Esophagus squamous epithelium (tissue), 5 donors: ENCODE results near the gene ARHGAP4. TPM values are rescaled to one million over a fixed set of nuclear protein-coding genes. Genes with fewer than 3 reads are reported as not detected.
A peak's percentile ranks its signal among the peaks of the same experiment; 100 is the strongest.

Source experiments
- DNase-seq: peaks from one replicate; lab custom pipeline; 2025; lab: John Stamatoyannopoulos, UW
- H3K27ac ChIP-seq, 4 donors: fragments of 200-600 bp; sonication (generic); one replicate each; pipeline ENCODE4 v1.5.1; 2016 to 2019; ENCODE audit warnings: mild to moderate bottlenecking in 1 of 4
- H3K27me3 ChIP-seq, 4 donors: fragments of 200-600 bp; sonication (generic); 1 replicate in 3 of 4; 2 replicates in 1 of 4; pipeline versions ENCODE4 v1.5.1 to v1.6.0; 2017 to 2021; ENCODE audit warnings: antibody characterized with exemption in 1 of 4
- H3K36me3 ChIP-seq, 3 donors: fragments of 200-600 bp; sonication (generic); one replicate each; pipeline ENCODE4 v1.5.1; 2016 to 2019
- H3K4me1 ChIP-seq, 3 donors: fragments of 200-600 bp; sonication (generic); one replicate each; pipeline ENCODE4 v1.5.1; 2017 to 2019
- H3K4me3 ChIP-seq, 4 donors: fragments of 200-600 bp; sonication (generic); 1 replicate in 3 of 4; 2 replicates in 1 of 4; pipeline ENCODE4 v1.5.1; 2016 to 2019; ENCODE audit warnings: mild to moderate bottlenecking in 2 of 4, moderate library complexity in 1 of 4
- H3K9me3 ChIP-seq, 3 donors: fragments of 200-600 bp; sonication (generic); one replicate each; pipeline ENCODE4 v1.5.1; 2016 to 2019
- CTCF ChIP-seq, 6 experiments: fragments of 450-650 bp in 4 of 6; fragments of 200-600 bp in 2 of 6; sonication (generic) in 2 of 6; IDR thresholded peaks; one replicate each; pipeline ENCODE4 v1.5.1; 2016 to 2019; ENCODE audit warnings: antibody characterized with exemption in 6 of 6, mild to moderate bottlenecking in 4 of 6, moderate library complexity in 4 of 6
- POLR2A ChIP-seq, 4 donors: fragments of 450-650 bp; IDR thresholded peaks; one replicate each; pipeline ENCODE4 v1.6.1; 2017; ENCODE audit warnings: antibody characterized with exemption in 4 of 4, mild to moderate bottlenecking in 4 of 4, moderate library complexity in 3 of 4
- WGBS, 2 donors: methylation state at CpG; one replicate each; pipeline ENCODE4 v1.1.5; 2018; 5-methylcytosine and 5-hydroxymethylcytosine counted together
- intact Hi-C: fragments of 100-400 bp; cut with DNase I; formaldehyde crosslinking; loops from one replicate; pipeline ENCODE4 v1.15.0; 2022
- total RNA-seq, 4 donors: library from RNA; depleted of rRNA; stranded (reverse); fragments of >200 nt; gene quantifications; one replicate each; pipeline ENCODE4 v1.1.0, GENCODE V29; 2016
- donor health status: DM: yes; HTN: yes; CAD: no.

The ARHGAP4 gene
- total RNA-seq, 4 donors from 2014 or later: 3.9 to 18.3 (median 7.6) TPM

- WGBS, 2 donors: no CpG with 5 or more reads among the region's 44 CpGs
- no peaks in the 10 kb centered on the region for H3K9me3 ChIP-seq
- peaks cover 42 to 97% (median 51%) of the 10 kb centered on the region in 3 donors for H3K36me3 ChIP-seq
- H3K27ac ChIP-seq: peak overlapping the region in 2 of 4 donors; percentile 75 to 82
- DNase-seq: no peak
- intact Hi-C loops: no loop called here
- peak overlapping the region in 1 of 4 donors; percentile 37 for H3K4me3 ChIP-seq
- no peaks in the 10 kb centered on the region for H3K27me3 ChIP-seq
- TF ChIP-seq POLR2A (IDR thresholded peaks at IDR 0.05): no peak
- TF ChIP-seq CTCF (IDR thresholded peaks at IDR 0.05): no peak
- peaks cover 0 to 18% (median 0%) of the 10 kb centered on the region in 3 donors for H3K4me1 ChIP-seq
Observed at GRCh38 chrX:153954558-153955227, 28.6 kb upstream of the ARHGAP4 start.

GRCh38 chrX:153953892-153954557, 28.0 kb upstream of the ARHGAP4 start:
- TF ChIP-seq POLR2A (IDR thresholded peaks at IDR 0.05): no peak
- TF ChIP-seq CTCF (IDR thresholded peaks at IDR 0.05): no peak
- intact Hi-C loops: no loop called here
- DNase-seq: no peak
- Histone ChIP-seq H3K27me3 (no peaks in the 10 kb centered on the region), H3K9me3 (no peaks in the 10 kb centered on the region), H3K4me3 (peak overlapping the region in 2 of 4 donors; percentile 19 to 37), H3K4me1 (peaks cover 0 to 21% (median 0%) of the 10 kb centered on the region in 3 donors), H3K36me3 (peaks cover 39 to 97% (median 47%) of the 10 kb centered on the region in 3 donors), H3K27ac (peak overlapping the region; percentile 14 to 82 (median 72))
- 70 to 81% methylated on average over 2 to 6 of the region's 33 CpGs for WGBS, 2 donors

- H3K27me3 ChIP-seq: no peaks in the 10 kb centered on the region
- peak overlapping the region; percentile 24 to 82 (median 72) for H3K27ac ChIP-seq
Observed at GRCh38 chrX:153953342-153953830, 27.3 kb upstream of the ARHGAP4 start.

GRCh38 chrX:153952373-153953026, 26.4 kb upstream of the ARHGAP4 start:
- WGBS, 2 donors: 94% methylated on average over 12 of the region's 32 CpGs; no CpG with 5 or more reads in 1 of the 2 donors
- Histone ChIP-seq H3K36me3 (peaks cover 33 to 89% (median 34%) of the 10 kb centered on the region in 3 donors), H3K9me3 (no peaks in the 10 kb centered on the region), H3K4me1 (peaks cover 0 to 28% (median 0%) of the 10 kb centered on the region in 3 donors), H3K27me3 (no peaks in the 10 kb centered on the region), H3K4me3 (no peak overlapping the region), H3K27ac (peak overlapping the region; percentile 24 to 82 (median 72))
- TF ChIP-seq POLR2A (IDR thresholded peaks at IDR 0.05): no peak
- no peak for TF ChIP-seq CTCF (IDR thresholded peaks at IDR 0.05)
- intact Hi-C loops: no loop called here
- DNase-seq: no peak

More at GRCh38 chrX:153953342-153953830, 27.3 kb upstream of the ARHGAP4 start:
- H3K9me3 ChIP-seq: no peaks in the 10 kb centered on the region
- H3K36me3 ChIP-seq: peaks cover 39 to 97% (median 40%) of the 10 kb centered on the region in 3 donors
- WGBS, 2 donors: 83% methylated on average over 1 of the region's 33 CpGs; no CpG with 5 or more reads in 1 of the 2 donors
- H3K4me3 ChIP-seq: peak overlapping the region in 2 of 4 donors; percentile 19 to 37
- peak in 1 of 4 donors; percentile 7 for TF ChIP-seq POLR2A (IDR thresholded peaks at IDR 0.05)
- peak; percentile 95 to 99 (median 96) for TF ChIP-seq CTCF (IDR thresholded peaks at IDR 0.05)
- H3K4me1 ChIP-seq: peaks cover 0 to 21% (median 0%) of the 10 kb centered on the region in 3 donors
- DNase-seq: no peak
- intact Hi-C loops: no loop called here
